Measurements from ENCODE around the gene CD274. TPM values are rescaled to one million over a fixed set of nuclear protein-coding genes. Genes with fewer than 3 reads are reported as not detected.

The CD274 gene
- total and polyA plus RNA-seq, 8 donors, result 0.46 to 33.3 (median 1.5) TPM; not detected in 2

GRCh38 chr9:5446451-5447236, 3.7 kb upstream of the CD274 start:
- Histone ChIP-seq H3K4me1 (peaks cover 0 to 26% (median 14%) of the 10 kb centered on the region in 4 donors), H3K27me3 (no peaks in the 10 kb centered on the region), H3K27ac (no peak overlapping the region), H3K36me3 (no peaks in the 10 kb centered on the region), H3K9me3 (no peaks in the 10 kb centered on the region), H3K4me3 (no peak overlapping the region)
- intact Hi-C loops (cut with DNase I; ENCODE audit: low total_unique reads), result no loop called here
- no peak for TF ChIP-seq POLR2AphosphoS5 (IDR thresholded peaks at IDR 0.05)
- TF ChIP-seq EP300 (IDR thresholded peaks at IDR 0.05), result no peak
- TF ChIP-seq CTCF (IDR thresholded peaks at IDR 0.05), result no peak
- no peak for TF ChIP-seq POLR2A (IDR thresholded peaks at IDR 0.05)
- no peak for DNase-seq
- 71 to 83% (median 77%) methylated on average over 3 of the region's 3 CpGs for WGBS, 5 donors

- intact Hi-C loops (cut with DNase I; ENCODE audit: low total_unique reads), result no loop called here
- DNase-seq, result no peak
- WGBS, 5 donors, result 73 to 84% (median 80%) methylated on average over 3 of the region's 3 CpGs
- Histone ChIP-seq H3K4me3 (no peak overlapping the region), H3K9me3 (no peaks in the 10 kb centered on the region), H3K36me3 (no peaks in the 10 kb centered on the region), H3K27me3 (no peaks in the 10 kb centered on the region), H3K4me1 (peaks cover 0 to 33% (median 16%) of the 10 kb centered on the region in 4 donors), H3K27ac (no peak overlapping the region)
- TF ChIP-seq CTCF (IDR thresholded peaks at IDR 0.05) (no peak), POLR2AphosphoS5 (IDR thresholded peaks at IDR 0.05) (no peak), EP300 (IDR thresholded peaks at IDR 0.05) (no peak), POLR2A (IDR thresholded peaks at IDR 0.05) (no peak)
Measured at GRCh38 chr9:5447337-5447736, 3.0 kb upstream of the CD274 start.

GRCh38 chr9:5448016-5448415, 2.3 kb upstream of the CD274 start:
- Histone ChIP-seq H3K4me3 (no peak overlapping the region), H3K27me3 (no peaks in the 10 kb centered on the region), H3K9me3 (no peaks in the 10 kb centered on the region), H3K4me1 (peaks cover 0 to 40% (median 16%) of the 10 kb centered on the region in 4 donors), H3K27ac (no peak overlapping the region), H3K36me3 (no peaks in the 10 kb centered on the region)
- DNase-seq, result no peak
- intact Hi-C loops (cut with DNase I; ENCODE audit: low total_unique reads), result no loop called here
- WGBS, 5 donors, result 78 to 90% (median 84%) methylated on average over 2 of the region's 2 CpGs
- TF ChIP-seq CTCF (IDR thresholded peaks at IDR 0.05), result no peak
- TF ChIP-seq EP300 (IDR thresholded peaks at IDR 0.05), result no peak
- TF ChIP-seq POLR2A (IDR thresholded peaks at IDR 0.05), result no peak
- TF ChIP-seq POLR2AphosphoS5 (IDR thresholded peaks at IDR 0.05), result no peak

GRCh38 chr9:5448461-5449435, 1.6 kb upstream of the CD274 start:
- Histone ChIP-seq H3K9me3 (no peaks in the 10 kb centered on the region), H3K4me1 (peaks cover 0 to 47% (median 16%) of the 10 kb centered on the region in 4 donors), H3K4me3 (no peak overlapping the region), H3K27ac (peak overlapping the region in 2 of 5 donors; percentile 86 to 88), H3K27me3 (no peaks in the 10 kb centered on the region), H3K36me3 (no peaks in the 10 kb centered on the region)
- TF ChIP-seq CTCF (IDR thresholded peaks at IDR 0.05), result no peak
- TF ChIP-seq POLR2AphosphoS5 (IDR thresholded peaks at IDR 0.05), result no peak
- no peak for TF ChIP-seq POLR2A (IDR thresholded peaks at IDR 0.05)
- no peak for TF ChIP-seq EP300 (IDR thresholded peaks at IDR 0.05)
- no peak for DNase-seq
- intact Hi-C loops (cut with DNase I; ENCODE audit: low total_unique reads), result no loop called here
- 87 to 90% (median 89%) methylated on average over 5 of the region's 5 CpGs for WGBS, 5 donors

Measured in stomach (tissue), 9 donors.